WTC11 (cell line): ENCODE results near the gene C20orf204. TPM values are rescaled to one million over a fixed set of nuclear protein-coding genes. Genes with fewer than 3 reads are reported as not detected.

Experiments used
- ATAC-seq: fragments of 200-7000 bp; cut with Tn5 transposase; 2 replicates; pipeline ENCODE4 v1.10.0; 2021; ENCODE audit warnings: mild to moderate bottlenecking, moderate library complexity
- CTCF ChIA-PET: fragments of 300-600 bp; sonication (Branson Sonifier 250); formaldehyde crosslinking; loops from one replicate; lab custom pipeline; 2021; ENCODE audit warnings: antibody characterized with exemption; lab: Charles Lee
- POLR2A ChIA-PET: fragments of 350-600 bp; sonication (Branson Sonifier 250); formaldehyde crosslinking; loops from one replicate; lab custom pipeline; 2021; ENCODE audit warnings: antibody characterized with exemption; lab: Charles Lee
- DNase-seq: peaks from one replicate; pipeline ENCODE4 v3.0.0; 2021; ENCODE audit warnings: low spot score
- H3K27ac Mint-ChIP-seq: 2 replicates; pipeline ENCODE4 v1.8.0; 2021; ENCODE audit warnings: mixed read lengths
- H3K27me3 Mint-ChIP-seq: 2 replicates; pipeline ENCODE4 v1.8.0; 2021; ENCODE audit warnings: low read depth, mild to moderate bottlenecking, moderate library complexity, mixed read lengths
- H3K36me3 Mint-ChIP-seq: 2 replicates; pipeline ENCODE4 v1.8.0; 2021; ENCODE audit warnings: mixed read lengths
- H3K4me1 Mint-ChIP-seq: 2 replicates; pipeline ENCODE4 v1.8.0; 2022; ENCODE audit warnings: mixed read lengths
- H3K4me3 Mint-ChIP-seq: 2 replicates; pipeline ENCODE4 v1.8.0; 2021; ENCODE audit warnings: mild to moderate bottlenecking, moderate library complexity, mixed read lengths
- H3K9me3 Mint-ChIP-seq: 2 replicates; pipeline ENCODE4 v1.8.0; 2021; ENCODE audit warnings: mixed read lengths
- ATF2 ChIP-seq: sonication (generic); formaldehyde crosslinking; IDR thresholded peaks from 2 replicates; pipeline ENCODE4 v1.8.1; 2022; ENCODE audit warnings: low read depth, missing genetic modification reagents, borderline replicate concordance
- CREB1 ChIP-seq: sonication (generic); formaldehyde crosslinking; IDR thresholded peaks from 2 replicates; pipeline ENCODE4 v1.8.0; 2023; ENCODE audit warnings: mild to moderate bottlenecking, missing genetic modification reagents
- FOXK1 ChIP-seq: sonication (generic); formaldehyde crosslinking; IDR thresholded peaks from 2 replicates; pipeline ENCODE4 v1.8.0; 2022; ENCODE audit warnings: mild to moderate bottlenecking, moderate library complexity, missing genetic modification reagents
- GRHL2 ChIP-seq: fragments of 250-450 bp; sonication (Bioruptor Pico); IDR thresholded peaks from 2 replicates; pipeline ENCODE4 v1.8.0; 2022; ENCODE audit warnings: mild to moderate bottlenecking, moderate library complexity; ENCODE audit not compliant: insufficient replicate concordance, severe bottlenecking
- MAX ChIP-seq: sonication (generic); formaldehyde crosslinking; IDR thresholded peaks from 2 replicates; pipeline ENCODE4 v1.8.0; 2022; ENCODE audit warnings: mild to moderate bottlenecking, missing genetic modification reagents
- SMAD4 ChIP-seq: sonication (generic); formaldehyde crosslinking; IDR thresholded peaks from 2 replicates; pipeline ENCODE4 v1.8.0; 2022; ENCODE audit warnings: mild to moderate bottlenecking, missing genetic modification reagents
- STAT6 ChIP-seq: sonication (generic); formaldehyde crosslinking; conservative IDR thresholded peaks from 2 replicates; pipeline ENCODE4 v1.8.1; 2023; ENCODE audit warnings: mild to moderate bottlenecking, low read depth, missing genetic modification reagents, moderate library complexity
- TP53 ChIP-seq: sonication (generic); formaldehyde crosslinking; IDR thresholded peaks from 2 replicates; pipeline ENCODE4 v1.8.1; 2023; ENCODE audit warnings: mild to moderate bottlenecking, missing genetic modification reagents
- ZNF532 ChIP-seq: fragments of 250-450 bp; sonication (Bioruptor Pico); IDR thresholded peaks from 2 replicates; pipeline ENCODE4 v1.9.0; 2021; ENCODE audit warnings: mild to moderate bottlenecking, borderline replicate concordance
- total RNA-seq: library from RNA; stranded (reverse); gene quantifications from 3 replicates; pipeline ENCODE4 v1.2.3, GENCODE V29; 2021
- TF ChIP-seq, protein P1 (sequence below): sonication (generic); formaldehyde crosslinking; IDR thresholded peaks from 2 replicates; pipeline ENCODE4 v1.8.0; 2022; ENCODE audit warnings: mild to moderate bottlenecking, missing genetic modification reagents
- TF ChIP-seq, protein P2 (sequence below): sonication (generic); formaldehyde crosslinking; IDR thresholded peaks from 2 replicates; pipeline ENCODE4 v1.8.0; 2022; ENCODE audit warnings: missing genetic modification reagents
- TF ChIP-seq, protein P3 (sequence below): sonication (generic); formaldehyde crosslinking; IDR thresholded peaks from 2 replicates; pipeline ENCODE4 v1.8.1; 2023; ENCODE audit warnings: mild to moderate bottlenecking, missing genetic modification reagents, moderate library complexity
- TF ChIP-seq, protein P4 (sequence below): fragments of 250-450 bp; sonication (Bioruptor Pico); IDR thresholded peaks from 2 replicates; pipeline ENCODE4 v2.1.2; 2022; ENCODE audit warnings: mild to moderate bottlenecking, moderate library complexity

C20orf204 gene
- total RNA-seq, 1 experiment from 2014 or later: 2.1 TPM

- TF ChIP-seq, protein P1, sequence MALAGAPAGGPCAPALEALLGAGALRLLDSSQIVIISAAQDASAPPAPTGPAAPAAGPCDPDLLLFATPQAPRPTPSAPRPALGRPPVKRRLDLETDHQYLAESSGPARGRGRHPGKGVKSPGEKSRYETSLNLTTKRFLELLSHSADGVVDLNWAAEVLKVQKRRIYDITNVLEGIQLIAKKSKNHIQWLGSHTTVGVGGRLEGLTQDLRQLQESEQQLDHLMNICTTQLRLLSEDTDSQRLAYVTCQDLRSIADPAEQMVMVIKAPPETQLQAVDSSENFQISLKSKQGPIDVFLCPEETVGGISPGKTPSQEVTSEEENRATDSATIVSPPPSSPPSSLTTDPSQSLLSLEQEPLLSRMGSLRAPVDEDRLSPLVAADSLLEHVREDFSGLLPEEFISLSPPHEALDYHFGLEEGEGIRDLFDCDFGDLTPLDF (CRISPR knock-in tag): no peak
- no peak for TF ChIP-seq FOXK1 (CRISPR knock-in tag)
- TF ChIP-seq CREB1: no peak
- TF ChIP-seq, protein P2, sequence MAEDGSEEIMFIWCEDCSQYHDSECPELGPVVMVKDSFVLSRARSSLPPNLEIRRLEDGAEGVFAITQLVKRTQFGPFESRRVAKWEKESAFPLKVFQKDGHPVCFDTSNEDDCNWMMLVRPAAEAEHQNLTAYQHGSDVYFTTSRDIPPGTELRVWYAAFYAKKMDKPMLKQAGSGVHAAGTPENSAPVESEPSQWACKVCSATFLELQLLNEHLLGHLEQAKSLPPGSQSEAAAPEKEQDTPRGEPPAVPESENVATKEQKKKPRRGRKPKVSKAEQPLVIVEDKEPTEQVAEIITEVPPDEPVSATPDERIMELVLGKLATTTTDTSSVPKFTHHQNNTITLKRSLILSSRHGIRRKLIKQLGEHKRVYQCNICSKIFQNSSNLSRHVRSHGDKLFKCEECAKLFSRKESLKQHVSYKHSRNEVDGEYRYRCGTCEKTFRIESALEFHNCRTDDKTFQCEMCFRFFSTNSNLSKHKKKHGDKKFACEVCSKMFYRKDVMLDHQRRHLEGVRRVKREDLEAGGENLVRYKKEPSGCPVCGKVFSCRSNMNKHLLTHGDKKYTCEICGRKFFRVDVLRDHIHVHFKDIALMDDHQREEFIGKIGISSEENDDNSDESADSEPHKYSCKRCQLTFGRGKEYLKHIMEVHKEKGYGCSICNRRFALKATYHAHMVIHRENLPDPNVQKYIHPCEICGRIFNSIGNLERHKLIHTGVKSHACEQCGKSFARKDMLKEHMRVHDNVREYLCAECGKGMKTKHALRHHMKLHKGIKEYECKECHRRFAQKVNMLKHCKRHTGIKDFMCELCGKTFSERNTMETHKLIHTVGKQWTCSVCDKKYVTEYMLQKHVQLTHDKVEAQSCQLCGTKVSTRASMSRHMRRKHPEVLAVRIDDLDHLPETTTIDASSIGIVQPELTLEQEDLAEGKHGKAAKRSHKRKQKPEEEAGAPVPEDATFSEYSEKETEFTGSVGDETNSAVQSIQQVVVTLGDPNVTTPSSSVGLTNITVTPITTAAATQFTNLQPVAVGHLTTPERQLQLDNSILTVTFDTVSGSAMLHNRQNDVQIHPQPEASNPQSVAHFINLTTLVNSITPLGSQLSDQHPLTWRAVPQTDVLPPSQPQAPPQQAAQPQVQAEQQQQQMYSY (CRISPR knock-in tag): no peak
- TF ChIP-seq STAT6 (CRISPR knock-in tag): no peak
- TF ChIP-seq, protein P3, sequence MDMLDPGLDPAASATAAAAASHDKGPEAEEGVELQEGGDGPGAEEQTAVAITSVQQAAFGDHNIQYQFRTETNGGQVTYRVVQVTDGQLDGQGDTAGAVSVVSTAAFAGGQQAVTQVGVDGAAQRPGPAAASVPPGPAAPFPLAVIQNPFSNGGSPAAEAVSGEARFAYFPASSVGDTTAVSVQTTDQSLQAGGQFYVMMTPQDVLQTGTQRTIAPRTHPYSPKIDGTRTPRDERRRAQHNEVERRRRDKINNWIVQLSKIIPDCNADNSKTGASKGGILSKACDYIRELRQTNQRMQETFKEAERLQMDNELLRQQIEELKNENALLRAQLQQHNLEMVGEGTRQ (CRISPR knock-in tag): no peak
- no peak for TF ChIP-seq SMAD4 (CRISPR knock-in tag)
Observed at GRCh38 chr20:64010711-64011237, 25.2 kb upstream of the C20orf204 start (continued).

DNA sequence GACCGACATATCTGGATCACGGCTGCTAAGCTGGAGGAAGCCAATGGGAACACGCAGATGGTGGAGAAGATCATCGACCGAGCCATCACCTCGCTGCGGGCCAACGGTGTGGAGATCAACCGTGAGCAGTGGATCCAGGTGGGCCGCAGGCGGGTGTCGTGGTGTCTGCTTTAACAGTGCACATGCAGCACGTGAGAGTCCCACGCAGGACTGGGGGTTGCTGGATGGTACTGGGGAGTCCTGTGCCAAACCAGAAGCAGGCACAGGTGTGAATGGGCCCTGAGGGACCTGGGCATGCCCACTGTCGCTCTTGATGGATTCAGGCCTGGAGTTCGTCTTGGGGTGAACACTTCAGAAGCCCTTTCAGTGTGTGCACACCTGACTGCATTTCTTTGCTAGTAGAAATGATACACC is 24.6 kb upstream of the C20orf204 start:
- Mint-ChIP-seq H3K4me3 (no peak overlapping the region), H3K27me3 (no peaks in the 10 kb centered on the region), H3K36me3 (peaks cover 51% of the 10 kb centered on the region), H3K27ac (no peak overlapping the region), H3K9me3 (peaks cover 9% of the 10 kb centered on the region), H3K4me1 (no peaks in the 10 kb centered on the region)
- no peak for ATAC-seq
- POLR2A ChIA-PET: no interaction called here
- CTCF ChIA-PET: no interaction called here
- DNase-seq: no peak
- TF ChIP-seq MAX (CRISPR knock-in tag) (no peak), GRHL2 (CRISPR knock-in tag) (no peak), ZNF532 (CRISPR knock-in tag) (no peak), TP53 (CRISPR knock-in tag) (no peak), ATF2 (CRISPR knock-in tag) (no peak)
- TF ChIP-seq, protein P2 (CRISPR knock-in tag): no peak
- TF ChIP-seq, protein P4, sequence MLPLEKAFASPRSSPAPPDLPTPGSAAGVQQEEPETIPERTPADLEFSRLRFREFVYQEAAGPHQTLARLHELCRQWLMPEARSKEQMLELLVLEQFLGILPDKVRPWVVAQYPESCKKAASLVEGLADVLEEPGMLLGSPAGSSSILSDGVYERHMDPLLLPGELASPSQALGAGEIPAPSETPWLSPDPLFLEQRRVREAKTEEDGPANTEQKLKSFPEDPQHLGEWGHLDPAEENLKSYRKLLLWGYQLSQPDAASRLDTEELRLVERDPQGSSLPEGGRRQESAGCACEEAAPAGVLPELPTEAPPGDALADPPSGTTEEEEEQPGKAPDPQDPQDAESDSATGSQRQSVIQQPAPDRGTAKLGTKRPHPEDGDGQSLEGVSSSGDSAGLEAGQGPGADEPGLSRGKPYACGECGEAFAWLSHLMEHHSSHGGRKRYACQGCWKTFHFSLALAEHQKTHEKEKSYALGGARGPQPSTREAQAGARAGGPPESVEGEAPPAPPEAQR (CRISPR knock-in tag): no peak
